H9 (cell line): ENCODE measurements around the gene EVI5L. TPM values are rescaled to one million over a fixed set of nuclear protein-coding genes. Genes with fewer than 3 reads are reported as not detected.

Experiments used
- DNase-seq: peaks from one replicate; pipeline ENCODE4 v3.0.0-alpha.2; 2017
- H2AFZ ChIP-seq: one replicate; pipeline ENCODE4 v1.6.1; 2013; ENCODE audit warnings: mild to moderate bottlenecking, low read length, control low read depth, moderate library complexity
- H2AK5ac ChIP-seq: 2 replicates; pipeline ENCODE4 v1.6.1; 2013; ENCODE audit warnings: low read length, control low read depth, mixed read lengths; ENCODE audit not compliant: insufficient read length
- H2BK120ac ChIP-seq: one replicate; pipeline ENCODE4 v1.6.1; 2013; ENCODE audit warnings: low read depth, mild to moderate bottlenecking, low read length, control low read depth, inconsistent platforms; ENCODE audit not compliant: poor library complexity, severe bottlenecking
- H2BK12ac ChIP-seq: 2 replicates; pipeline ENCODE4 v1.6.1; 2013; ENCODE audit warnings: low read length, control low read depth, mixed read lengths, low read depth; ENCODE audit not compliant: insufficient read length
- H2BK15ac ChIP-seq: 2 replicates; pipeline ENCODE4 v1.6.1; 2013; ENCODE audit warnings: low read depth, low read length, control low read depth
- H2BK20ac ChIP-seq: one replicate; pipeline ENCODE4 v1.6.1; 2013; ENCODE audit warnings: low read depth, mild to moderate bottlenecking, low read length, control low read depth, inconsistent platforms; ENCODE audit not compliant: poor library complexity, severe bottlenecking
- H2BK5ac ChIP-seq: 2 replicates; pipeline ENCODE4 v1.6.1; 2013; ENCODE audit warnings: low read length, control low read depth, mixed read lengths; ENCODE audit not compliant: insufficient read length
- H3K14ac ChIP-seq: 2 replicates; pipeline ENCODE4 v1.6.1; 2013; ENCODE audit warnings: low read length, control low read depth; ENCODE audit not compliant: insufficient read depth
- H3K18ac ChIP-seq: 2 replicates; pipeline ENCODE4 v1.6.1; 2013; ENCODE audit warnings: low read depth, mild to moderate bottlenecking, mixed read lengths, low read length, control low read depth; ENCODE audit not compliant: insufficient read length
- H3K23ac ChIP-seq: 2 replicates; pipeline ENCODE4 v1.6.1; 2013; ENCODE audit warnings: low read length, control low read depth, mixed read lengths, low read depth; ENCODE audit not compliant: insufficient read length
- H3K23me2 ChIP-seq: 2 replicates; pipeline ENCODE4 v1.6.1; 2013; ENCODE audit warnings: low read depth, mild to moderate bottlenecking, mixed read lengths, low read length, control low read depth; ENCODE audit not compliant: insufficient read length, poor library complexity, severe bottlenecking
- H3K27ac ChIP-seq: 2 replicates; pipeline ENCODE4 v1.5.1; 2013; ENCODE audit warnings: low read length, control low read depth, mixed read lengths, low read depth; ENCODE audit not compliant: insufficient read length
- H3K27me3 ChIP-seq: 2 replicates; pipeline ENCODE4 v1.6.1; 2013; ENCODE audit warnings: low read length, control low read depth, inconsistent platforms; ENCODE audit not compliant: insufficient read depth
- H3K4ac ChIP-seq: 2 replicates; pipeline ENCODE4 v1.6.1; 2013; ENCODE audit warnings: low read depth, mild to moderate bottlenecking, control low read depth, inconsistent platforms, low read length, moderate library complexity
- H3K4me1 ChIP-seq: 2 replicates; pipeline ENCODE4 v1.6.1; 2013; ENCODE audit warnings: low read length, control low read depth, inconsistent platforms; ENCODE audit not compliant: insufficient read depth
- H3K4me2 ChIP-seq: 2 replicates; pipeline ENCODE4 v1.6.1; 2013; ENCODE audit warnings: low read length, control low read depth, mixed read lengths; ENCODE audit not compliant: insufficient read length, insufficient read depth
- H3K56ac ChIP-seq: 2 replicates; pipeline ENCODE4 v1.6.1; 2013; ENCODE audit warnings: low read depth, mild to moderate bottlenecking, mixed read lengths, low read length, control low read depth; ENCODE audit not compliant: insufficient read length
- H3K79me1 ChIP-seq: 2 replicates; pipeline ENCODE4 v1.6.1; 2013; ENCODE audit warnings: low read depth, mild to moderate bottlenecking, moderate library complexity, low read length, control low read depth, inconsistent platforms; ENCODE audit not compliant: insufficient read depth, poor library complexity, severe bottlenecking
- H3K79me2 ChIP-seq: 2 replicates; pipeline ENCODE4 v1.6.1; 2013; ENCODE audit warnings: low read length, control low read depth, inconsistent platforms; ENCODE audit not compliant: insufficient read depth
- H3K9ac ChIP-seq: 2 replicates; pipeline ENCODE4 v1.6.1; 2013; ENCODE audit warnings: low read length, control low read depth, mixed read lengths; ENCODE audit not compliant: insufficient read length; ENCODE audit errors: extremely low read depth
- H3K9me3 ChIP-seq: one replicate; pipeline ENCODE4 v1.6.1; 2013; ENCODE audit warnings: low read depth, low read length, inconsistent platforms; ENCODE audit not compliant: control insufficient read depth
- H3T11ph ChIP-seq: one replicate; pipeline ENCODE4 v1.6.1; 2013; ENCODE audit warnings: mild to moderate bottlenecking, low read length, control low read depth, inconsistent platforms
- H4K20me1 ChIP-seq: one replicate; pipeline ENCODE4 v1.6.1; 2013; ENCODE audit not compliant: control insufficient read depth, insufficient read length, insufficient read depth
- H4K5ac ChIP-seq: 2 replicates; pipeline ENCODE4 v1.6.1; 2013; ENCODE audit warnings: low read depth, mild to moderate bottlenecking, mixed read lengths, low read length, control low read depth; ENCODE audit not compliant: insufficient read length
- H4K8ac ChIP-seq: replicated peaks from 2 replicates; pipeline ENCODE4 v1.6.1; 2013; ENCODE audit warnings: low read length, control low read depth, mixed read lengths, low read depth; ENCODE audit not compliant: insufficient read length
- H4K91ac ChIP-seq: 2 replicates; pipeline ENCODE4 v1.6.1; 2013; ENCODE audit warnings: low read depth, mild to moderate bottlenecking, moderate library complexity, mixed read lengths, low read length, control low read depth; ENCODE audit not compliant: insufficient read length
- H3K27ac Mint-ChIP-seq, 3 experiments: 2 replicates in 2 of 3; 3 replicates in 1 of 3; pipeline ENCODE4 v1.8.0; 2020 to 2021; ENCODE audit warnings: mixed read lengths in 3 of 3, mild to moderate bottlenecking in 1 of 3, moderate library complexity in 1 of 3
- H3K27me3 Mint-ChIP-seq: 2 replicates; pipeline ENCODE4 v1.8.0; 2021; ENCODE audit warnings: low read depth, mild to moderate bottlenecking, moderate library complexity, mixed read lengths
- H3K36me3 Mint-ChIP-seq, 3 experiments: 2 replicates in 2 of 3; 3 replicates in 1 of 3; pipeline ENCODE4 v1.8.0; 2020 to 2021; ENCODE audit warnings: low read depth in 3 of 3, mixed read lengths in 3 of 3; ENCODE audit not compliant: insufficient read depth in 1 of 3
- H3K4me1 Mint-ChIP-seq, 2 experiments: 2 replicates each; pipeline ENCODE4 v1.8.0; 2020; ENCODE audit warnings: mixed read lengths in 2 of 2
- H3K4me3 Mint-ChIP-seq, 2 experiments: 2 replicates in 1 of 2; 3 replicates in 1 of 2; pipeline ENCODE4 v1.8.0; 2020 to 2021; ENCODE audit warnings: mild to moderate bottlenecking in 2 of 2, mixed read lengths in 2 of 2, moderate library complexity in 1 of 2
- H3K9me3 Mint-ChIP-seq, 2 experiments: 2 replicates in 1 of 2; 3 replicates in 1 of 2; pipeline ENCODE4 v1.8.0; 2020; ENCODE audit warnings: mild to moderate bottlenecking in 2 of 2, mixed read lengths in 2 of 2, moderate library complexity in 1 of 2
- WGBS: extraction: QIAGEN DNeasy Blood & Tissue Kit; methylation state at CpG from one replicate; pipeline ENCODE4 v1.1.7; 2013; ENCODE audit warnings: missing lambda C conversion rate, low lambda C conversion rate, mixed read lengths; ENCODE audit not compliant: insufficient read length; ENCODE audit errors: extremely low coverage; 5-methylcytosine and 5-hydroxymethylcytosine counted together
- total RNA-seq: library from RNA; stranded (reverse); gene quantifications from 2 replicates; pipeline ENCODE4 v1.2.1, GENCODE V29; 2021
- TF ChIP-seq, protein P1 (sequence below): fragments of 200-600 bp; sonication (generic); conservative IDR thresholded peaks from 3 replicates; pipeline ENCODE4 v1.8.0; 2021; ENCODE audit warnings: antibody characterized with exemption, mild to moderate bottlenecking

EVI5L gene
- total RNA-seq, 1 experiment from 2014 or later: 7.1 TPM

DNA sequence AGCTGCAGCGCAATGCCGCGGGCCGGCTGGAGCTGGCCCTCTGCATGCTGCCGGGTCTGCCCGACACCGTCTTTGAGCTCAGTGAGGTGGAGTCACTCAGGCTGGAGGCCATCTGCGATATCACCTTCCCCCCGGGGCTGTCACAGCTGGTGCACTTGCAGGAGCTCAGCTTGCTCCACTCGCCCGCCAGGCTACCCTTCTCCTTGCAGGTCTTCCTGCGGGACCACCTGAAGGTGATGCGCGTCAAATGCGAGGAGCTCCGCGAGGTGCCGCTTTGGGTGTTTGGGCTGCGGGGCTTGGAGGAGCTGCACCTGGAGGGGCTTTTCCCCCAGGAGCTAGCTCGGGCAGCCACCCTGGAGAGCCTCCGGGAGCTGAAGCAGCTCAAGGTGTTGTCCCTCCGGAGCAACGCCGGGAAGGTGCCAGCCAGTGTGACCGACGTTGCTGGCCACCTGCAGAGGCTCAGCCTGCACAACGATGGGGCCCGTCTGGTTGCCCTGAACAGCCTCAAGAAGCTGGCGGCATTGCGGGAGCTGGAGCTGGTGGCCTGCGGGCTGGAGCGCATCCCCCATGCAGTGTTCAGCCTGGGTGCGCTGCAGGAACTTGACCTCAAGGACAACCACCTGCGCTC lies 69.8 kb downstream of the EVI5L start:
- no peak overlapping the region for H3K4me2 ChIP-seq
- H3K9me3 Mint-ChIP-seq: no peaks in the 10 kb centered on the region; a peak in 3 of 5 replicates
- H3K14ac ChIP-seq: no peak overlapping the region
- peaks cover 16% of the 10 kb centered on the region for H3K23me2 ChIP-seq
- no peak for DNase-seq
- no peak overlapping the region for H2AFZ ChIP-seq
- no peak overlapping the region for H2AK5ac ChIP-seq
- H3K27ac ChIP-seq: no peak overlapping the region
- H2BK12ac ChIP-seq: no peak overlapping the region
- no peaks in the 10 kb centered on the region for H3K79me1 ChIP-seq
- H3K9me3 ChIP-seq: no peaks in the 10 kb centered on the region
- H4K91ac ChIP-seq: no peak overlapping the region
- H4K8ac ChIP-seq: no peak overlapping the region
- no peak overlapping the region for H3K56ac ChIP-seq
- no peak overlapping the region for H2BK5ac ChIP-seq
- H3K9ac ChIP-seq: no peak overlapping the region
- H4K5ac ChIP-seq: no peak overlapping the region
- no peak overlapping the region for H3K4me3 Mint-ChIP-seq
- H3T11ph ChIP-seq: no peak overlapping the region
- no CpG with 5 or more reads among the region's 34 CpGs for WGBS
- H3K36me3 Mint-ChIP-seq: peaks cover 8 to 18% (median 11%) of the 10 kb centered on the region in 3 experiments
- H3K4me1 Mint-ChIP-seq: peaks cover 9 to 19% of the 10 kb centered on the region in 2 experiments
- no peaks in the 10 kb centered on the region for H3K27me3 ChIP-seq
- H3K27me3 Mint-ChIP-seq: peaks cover 3% of the 10 kb centered on the region; the same call in 1 of the 2 replicates
- no peak overlapping the region for H3K4ac ChIP-seq
- H3K79me2 ChIP-seq: peaks cover 3% of the 10 kb centered on the region; the same call in 1 of the 2 replicates
- H3K23ac ChIP-seq: no peak overlapping the region
- H2BK20ac ChIP-seq: no peak overlapping the region
- H3K18ac ChIP-seq: no peak overlapping the region
- no peak overlapping the region for H3K27ac Mint-ChIP-seq
- no peak overlapping the region for H2BK120ac ChIP-seq
- no peaks in the 10 kb centered on the region for H4K20me1 ChIP-seq
- no peak overlapping the region for H2BK15ac ChIP-seq
- TF ChIP-seq, protein P1, sequence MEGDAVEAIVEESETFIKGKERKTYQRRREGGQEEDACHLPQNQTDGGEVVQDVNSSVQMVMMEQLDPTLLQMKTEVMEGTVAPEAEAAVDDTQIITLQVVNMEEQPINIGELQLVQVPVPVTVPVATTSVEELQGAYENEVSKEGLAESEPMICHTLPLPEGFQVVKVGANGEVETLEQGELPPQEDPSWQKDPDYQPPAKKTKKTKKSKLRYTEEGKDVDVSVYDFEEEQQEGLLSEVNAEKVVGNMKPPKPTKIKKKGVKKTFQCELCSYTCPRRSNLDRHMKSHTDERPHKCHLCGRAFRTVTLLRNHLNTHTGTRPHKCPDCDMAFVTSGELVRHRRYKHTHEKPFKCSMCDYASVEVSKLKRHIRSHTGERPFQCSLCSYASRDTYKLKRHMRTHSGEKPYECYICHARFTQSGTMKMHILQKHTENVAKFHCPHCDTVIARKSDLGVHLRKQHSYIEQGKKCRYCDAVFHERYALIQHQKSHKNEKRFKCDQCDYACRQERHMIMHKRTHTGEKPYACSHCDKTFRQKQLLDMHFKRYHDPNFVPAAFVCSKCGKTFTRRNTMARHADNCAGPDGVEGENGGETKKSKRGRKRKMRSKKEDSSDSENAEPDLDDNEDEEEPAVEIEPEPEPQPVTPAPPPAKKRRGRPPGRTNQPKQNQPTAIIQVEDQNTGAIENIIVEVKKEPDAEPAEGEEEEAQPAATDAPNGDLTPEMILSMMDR: no peak
- H3K4me1 ChIP-seq: 0 out of 2 replicates have a peak, but pooled peaks cover 4% of the 10 kb centered on the region
